Measurements from ENCODE around the gene ADAM8.

DNA sequence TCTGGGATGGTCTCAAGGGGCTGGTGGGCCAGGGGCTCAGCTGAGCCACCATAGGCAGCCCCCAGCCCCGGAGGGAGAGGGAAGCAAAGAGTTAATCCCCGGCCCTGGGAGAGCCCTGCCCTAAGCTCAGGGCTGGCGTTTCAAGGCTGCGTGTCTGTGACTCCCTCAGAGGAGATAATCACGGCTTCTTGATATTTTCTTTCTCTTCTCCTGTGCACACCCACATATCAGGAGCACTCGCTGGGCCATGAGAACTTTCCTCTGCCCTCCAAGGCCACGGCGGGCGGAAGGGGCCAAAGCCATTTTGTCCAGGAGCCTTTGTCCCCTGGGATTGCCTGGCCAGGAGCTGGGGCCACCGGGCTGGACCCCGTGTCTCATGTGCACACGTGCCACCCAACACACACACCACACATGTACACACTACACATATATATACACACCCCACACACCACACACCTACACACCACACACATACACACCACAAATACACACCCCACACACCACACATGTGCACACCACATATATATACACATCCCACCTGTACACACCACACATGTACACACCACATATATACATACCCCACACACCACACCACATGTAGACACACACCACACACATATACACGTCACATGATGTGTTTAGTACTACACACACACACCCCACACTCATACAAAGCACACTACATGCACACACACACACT lies 22.1 kb downstream of the ADAM8 start:
- TF ChIP-seq, protein P1, sequence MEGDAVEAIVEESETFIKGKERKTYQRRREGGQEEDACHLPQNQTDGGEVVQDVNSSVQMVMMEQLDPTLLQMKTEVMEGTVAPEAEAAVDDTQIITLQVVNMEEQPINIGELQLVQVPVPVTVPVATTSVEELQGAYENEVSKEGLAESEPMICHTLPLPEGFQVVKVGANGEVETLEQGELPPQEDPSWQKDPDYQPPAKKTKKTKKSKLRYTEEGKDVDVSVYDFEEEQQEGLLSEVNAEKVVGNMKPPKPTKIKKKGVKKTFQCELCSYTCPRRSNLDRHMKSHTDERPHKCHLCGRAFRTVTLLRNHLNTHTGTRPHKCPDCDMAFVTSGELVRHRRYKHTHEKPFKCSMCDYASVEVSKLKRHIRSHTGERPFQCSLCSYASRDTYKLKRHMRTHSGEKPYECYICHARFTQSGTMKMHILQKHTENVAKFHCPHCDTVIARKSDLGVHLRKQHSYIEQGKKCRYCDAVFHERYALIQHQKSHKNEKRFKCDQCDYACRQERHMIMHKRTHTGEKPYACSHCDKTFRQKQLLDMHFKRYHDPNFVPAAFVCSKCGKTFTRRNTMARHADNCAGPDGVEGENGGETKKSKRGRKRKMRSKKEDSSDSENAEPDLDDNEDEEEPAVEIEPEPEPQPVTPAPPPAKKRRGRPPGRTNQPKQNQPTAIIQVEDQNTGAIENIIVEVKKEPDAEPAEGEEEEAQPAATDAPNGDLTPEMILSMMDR (conservative IDR thresholded peaks at IDR 0.05; ENCODE audit: low read length): no peak
- no peak for TF ChIP-seq EZH2phosphoT487 (IDR thresholded peaks at IDR 0.05; ENCODE audit: borderline replicate concordance, low read depth, low read length)

Data from OCI-LY7 (cell line).